Prostate gland (tissue), 2 donors: ENCODE data around the gene GEN1. TPM values are rescaled to one million over a fixed set of nuclear protein-coding genes. Genes with fewer than 3 reads are reported as not detected.

ENCODE experiments used
- DNase-seq: peaks from one replicate; pipeline ENCODE4 v3.0.0-alpha.2; 2019; ENCODE audit warnings: low spot score
- H3K27ac ChIP-seq, 2 donors: fragments of 200-600 bp; sonication (generic); 2 replicates each; pipeline ENCODE4 v1.5.1; 2017 to 2019
- H3K27me3 ChIP-seq: fragments of 200-600 bp; sonication (generic); replicated peaks from 2 replicates; pipeline ENCODE4 v1.5.1; 2019; ENCODE audit not compliant: insufficient read depth
- H3K36me3 ChIP-seq, 2 donors: fragments of 200-600 bp; sonication (generic); 1 replicate in 1 of 2; 2 replicates in 1 of 2; pipeline versions ENCODE4 v1.5.1 to v1.8.1; 2017 to 2019
- H3K4me1 ChIP-seq: fragments of 200-600 bp; sonication (generic); replicated peaks from 2 replicates; pipeline ENCODE4 v1.5.1; 2019
- H3K4me3 ChIP-seq, 2 donors: fragments of 200-600 bp; sonication (generic); 2 replicates each; pipeline ENCODE4 v1.5.1; 2017 to 2019
- H3K9me3 ChIP-seq: fragments of 200-600 bp; sonication (generic); 2 replicates; pipeline ENCODE4 v1.5.1; 2017
- CTCF ChIP-seq, 4 experiments: fragments of 200-600 bp in 2 of 4; fragments of 450-650 bp in 2 of 4; sonication (generic) in 2 of 4; IDR thresholded peaks; 1 replicate in 3 of 4; 2 replicates in 1 of 4; pipeline ENCODE4 v1.5.1; 2016 to 2019; ENCODE audit warnings: antibody characterized with exemption in 4 of 4, mild to moderate bottlenecking in 2 of 4, moderate library complexity in 2 of 4
- POLR2A ChIP-seq: fragments of 450-650 bp; IDR thresholded peaks from one replicate; pipeline ENCODE4 v1.6.1; 2016; ENCODE audit warnings: antibody characterized with exemption, mild to moderate bottlenecking
- POLR2AphosphoS5 ChIP-seq: sonication (generic); formaldehyde crosslinking; IDR thresholded peaks from one replicate; pipeline ENCODE4 v1.6.1; 2017; ENCODE audit warnings: antibody characterized with exemption
- WGBS: methylation state at CpG from one replicate; pipeline ENCODE4 v1.1.5; 2018; 5-methylcytosine and 5-hydroxymethylcytosine counted together
- intact Hi-C: fragments of 100-400 bp; cut with DNase I; formaldehyde crosslinking; loops from one replicate; pipeline ENCODE4 v1.14.2; 2022
- total RNA-seq, 2 donors: library from RNA; depleted of rRNA; stranded (reverse); fragments of >200 nt; gene quantifications; one replicate each; pipeline ENCODE4 v1.1.0, GENCODE V29; 2016

Gene GEN1
- total RNA-seq, 2 donors from 2014 or later, result 5.0 to 15.3 TPM

- Histone ChIP-seq H3K4me3 (no peak overlapping the region), H3K4me1 (no peaks in the 10 kb centered on the region), H3K9me3 (no peaks in the 10 kb centered on the region), H3K36me3 (no peaks in the 10 kb centered on the region), H3K27me3 (no peaks in the 10 kb centered on the region), H3K27ac (no peak overlapping the region)
- peak; percentile 16 for TF ChIP-seq POLR2AphosphoS5
- no peak for TF ChIP-seq CTCF (IDR thresholded peaks at IDR 0.05)
- TF ChIP-seq POLR2A, result no peak
- 55% methylated on average over 4 of the region's 4 CpGs for WGBS
- DNase-seq, result no peak
- intact Hi-C loops, result no loop called here
Observed at GRCh38 chr2:17798338-17798737, 44.4 kb downstream of the GEN1 start.

- TF ChIP-seq POLR2AphosphoS5, result no peak
- no peak for TF ChIP-seq POLR2A
- no peak for TF ChIP-seq CTCF (IDR thresholded peaks at IDR 0.05)
- Histone ChIP-seq H3K27ac (no peak overlapping the region), H3K4me1 (no peaks in the 10 kb centered on the region), H3K36me3 (no peaks in the 10 kb centered on the region), H3K27me3 (no peaks in the 10 kb centered on the region), H3K4me3 (no peak overlapping the region), H3K9me3 (no peaks in the 10 kb centered on the region)
- 57% methylated on average over 7 of the region's 7 CpGs for WGBS
- intact Hi-C loops, result no loop called here
- DNase-seq, result no peak
Observed at GRCh38 chr2:17799301-17800120, 45.6 kb downstream of the GEN1 start.

- DNase-seq, result no peak
- intact Hi-C loops, result no loop called here
- Histone ChIP-seq H3K27me3 (no peaks in the 10 kb centered on the region), H3K4me1 (no peaks in the 10 kb centered on the region), H3K36me3 (no peaks in the 10 kb centered on the region), H3K27ac (peak overlapping the region in 1 of 2 donors; percentile 35), H3K4me3 (no peak overlapping the region), H3K9me3 (no peaks in the 10 kb centered on the region)
- 22% methylated on average over 5 of the region's 5 CpGs for WGBS
- TF ChIP-seq POLR2AphosphoS5, result peak; percentile 17
- TF ChIP-seq POLR2A, result no peak
- TF ChIP-seq CTCF (IDR thresholded peaks at IDR 0.05), result no peak
Observed at GRCh38 chr2:17800219-17800618, 46.3 kb downstream of the GEN1 start.

GRCh38 chr2:17800693-17801458 lies 46.9 kb downstream of the GEN1 start:
- peak; percentile 52 for DNase-seq
- Histone ChIP-seq H3K27ac (peak overlapping the region in 1 of 2 donors; percentile 35), H3K9me3 (no peaks in the 10 kb centered on the region), H3K4me1 (no peaks in the 10 kb centered on the region), H3K36me3 (no peaks in the 10 kb centered on the region), H3K27me3 (no peaks in the 10 kb centered on the region), H3K4me3 (no peak overlapping the region)
- 76% methylated on average over 1 of the region's 1 CpG for WGBS
- TF ChIP-seq POLR2A, result no peak
- peak; percentile 34 for TF ChIP-seq POLR2AphosphoS5
- intact Hi-C loops, result no loop called here

- no peak for DNase-seq
- H3K4me3 ChIP-seq, result no peak overlapping the region
- intact Hi-C loops, result no loop called here
- no peaks in the 10 kb centered on the region for H3K9me3 ChIP-seq
- H3K27ac ChIP-seq, result no peak overlapping the region
- H3K4me1 ChIP-seq, result no peaks in the 10 kb centered on the region
- H3K36me3 ChIP-seq, result no peaks in the 10 kb centered on the region
- no peaks in the 10 kb centered on the region for H3K27me3 ChIP-seq
- WGBS, result 45% methylated on average over 3 of the region's 3 CpGs
- TF ChIP-seq POLR2A (no peak), CTCF (IDR thresholded peaks at IDR 0.05) (no peak)
Observed at GRCh38 chr2:17803497-17803896, 49.6 kb downstream of the GEN1 start.
